Measurements from ENCODE around the gene PROM1. TPM values are rescaled to one million over a fixed set of nuclear protein-coding genes. Genes with fewer than 3 reads are reported as not detected.

The PROM1 gene
- total RNA-seq, 1 donor from 2014 or later, result 0.93 TPM

DNA sequence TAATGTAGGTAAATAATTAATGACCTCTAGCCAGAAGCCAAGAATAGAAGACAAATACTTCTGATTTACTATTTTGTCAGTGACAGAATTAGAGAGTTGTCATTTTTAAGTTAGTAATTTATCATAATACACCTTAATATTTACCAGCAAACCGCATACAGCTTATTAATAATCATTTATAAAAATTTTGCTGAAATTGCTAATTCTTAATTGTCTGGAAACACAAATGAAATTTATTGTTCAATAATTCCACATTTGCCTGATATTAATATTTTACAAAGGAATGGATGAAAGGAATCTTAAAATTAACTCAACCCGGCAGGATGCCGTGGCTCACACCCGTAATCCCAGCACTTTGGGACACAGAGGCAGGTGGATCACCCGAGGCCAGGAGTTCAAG, 44.7 kb downstream of the PROM1 start:
- no peaks in the 10 kb centered on the region for H3K27me3 ChIP-seq
- no peaks in the 10 kb centered on the region for H3K4me1 ChIP-seq
- ATAC-seq, result no peak
- no peaks in the 10 kb centered on the region for H3K9me3 ChIP-seq
- no peak overlapping the region for H3K4me3 ChIP-seq
- TF ChIP-seq, protein P1, sequence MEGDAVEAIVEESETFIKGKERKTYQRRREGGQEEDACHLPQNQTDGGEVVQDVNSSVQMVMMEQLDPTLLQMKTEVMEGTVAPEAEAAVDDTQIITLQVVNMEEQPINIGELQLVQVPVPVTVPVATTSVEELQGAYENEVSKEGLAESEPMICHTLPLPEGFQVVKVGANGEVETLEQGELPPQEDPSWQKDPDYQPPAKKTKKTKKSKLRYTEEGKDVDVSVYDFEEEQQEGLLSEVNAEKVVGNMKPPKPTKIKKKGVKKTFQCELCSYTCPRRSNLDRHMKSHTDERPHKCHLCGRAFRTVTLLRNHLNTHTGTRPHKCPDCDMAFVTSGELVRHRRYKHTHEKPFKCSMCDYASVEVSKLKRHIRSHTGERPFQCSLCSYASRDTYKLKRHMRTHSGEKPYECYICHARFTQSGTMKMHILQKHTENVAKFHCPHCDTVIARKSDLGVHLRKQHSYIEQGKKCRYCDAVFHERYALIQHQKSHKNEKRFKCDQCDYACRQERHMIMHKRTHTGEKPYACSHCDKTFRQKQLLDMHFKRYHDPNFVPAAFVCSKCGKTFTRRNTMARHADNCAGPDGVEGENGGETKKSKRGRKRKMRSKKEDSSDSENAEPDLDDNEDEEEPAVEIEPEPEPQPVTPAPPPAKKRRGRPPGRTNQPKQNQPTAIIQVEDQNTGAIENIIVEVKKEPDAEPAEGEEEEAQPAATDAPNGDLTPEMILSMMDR (IDR thresholded peaks at IDR 0.05), result no peak
- intact Hi-C loops (cut with DNase I), result no loop called here
- no peak overlapping the region for H3K27ac ChIP-seq
- no peaks in the 10 kb centered on the region for H3K36me3 ChIP-seq
- DNase-seq, result no peak

DNA sequence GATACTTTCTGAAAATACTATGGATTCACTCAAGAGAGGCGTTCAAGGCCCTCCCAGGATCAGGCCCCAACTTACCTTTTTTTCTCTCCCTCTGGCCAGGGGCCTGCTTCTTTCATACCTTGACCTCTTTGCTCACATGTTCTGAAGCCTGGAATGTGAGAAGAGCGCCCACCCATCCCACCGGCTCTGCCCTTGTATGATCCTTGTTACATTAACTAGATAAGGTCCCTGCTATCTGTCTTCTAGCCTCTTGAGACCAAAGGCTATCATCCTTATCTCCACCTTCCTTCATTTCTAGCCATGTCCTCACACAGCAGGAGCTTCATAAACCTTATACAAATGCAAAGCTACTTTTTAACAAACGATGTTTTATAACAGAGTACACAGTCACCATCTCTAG, 45.9 kb downstream of the PROM1 start:
- H3K27me3 ChIP-seq, result no peaks in the 10 kb centered on the region
- no peak for ATAC-seq
- intact Hi-C loops (cut with DNase I), result no loop called here
- no peak for DNase-seq
- no peak overlapping the region for H3K4me3 ChIP-seq
- H3K27ac ChIP-seq, result no peak overlapping the region
- TF ChIP-seq, protein P1 (IDR thresholded peaks at IDR 0.05), result no peak
- H3K9me3 ChIP-seq, result no peaks in the 10 kb centered on the region
- no peaks in the 10 kb centered on the region for H3K36me3 ChIP-seq
- H3K4me1 ChIP-seq, result peaks cover 4% of the 10 kb centered on the region

DNA sequence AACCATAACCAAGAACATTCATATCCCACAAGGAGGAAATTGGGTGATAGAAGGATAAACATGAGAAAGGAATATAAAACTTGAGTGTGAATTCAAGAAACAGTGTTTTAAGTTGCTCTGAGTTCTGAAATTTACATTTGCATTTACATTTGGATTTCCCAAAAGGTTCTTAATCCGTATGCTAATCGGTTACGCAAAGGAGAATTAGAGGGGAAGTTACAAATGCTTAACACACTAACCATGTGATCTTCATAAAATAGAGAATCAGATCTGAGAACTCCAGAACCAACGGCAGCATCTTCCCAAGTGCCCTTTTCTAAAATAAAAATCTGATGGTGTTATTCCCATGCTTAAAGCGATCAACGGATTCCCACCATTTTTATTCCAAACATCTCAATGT, 48.0 kb downstream of the PROM1 start:
- Histone ChIP-seq H3K4me3 (no peak overlapping the region), H3K27me3 (no peaks in the 10 kb centered on the region), H3K27ac (no peak overlapping the region), H3K36me3 (no peaks in the 10 kb centered on the region), H3K9me3 (no peaks in the 10 kb centered on the region), H3K4me1 (peaks cover 4% of the 10 kb centered on the region)
- DNase-seq (no peak), ATAC-seq (no peak)
- intact Hi-C loops (cut with DNase I), result no loop called here
- TF ChIP-seq, protein P1 (IDR thresholded peaks at IDR 0.05), result no peak

DNA sequence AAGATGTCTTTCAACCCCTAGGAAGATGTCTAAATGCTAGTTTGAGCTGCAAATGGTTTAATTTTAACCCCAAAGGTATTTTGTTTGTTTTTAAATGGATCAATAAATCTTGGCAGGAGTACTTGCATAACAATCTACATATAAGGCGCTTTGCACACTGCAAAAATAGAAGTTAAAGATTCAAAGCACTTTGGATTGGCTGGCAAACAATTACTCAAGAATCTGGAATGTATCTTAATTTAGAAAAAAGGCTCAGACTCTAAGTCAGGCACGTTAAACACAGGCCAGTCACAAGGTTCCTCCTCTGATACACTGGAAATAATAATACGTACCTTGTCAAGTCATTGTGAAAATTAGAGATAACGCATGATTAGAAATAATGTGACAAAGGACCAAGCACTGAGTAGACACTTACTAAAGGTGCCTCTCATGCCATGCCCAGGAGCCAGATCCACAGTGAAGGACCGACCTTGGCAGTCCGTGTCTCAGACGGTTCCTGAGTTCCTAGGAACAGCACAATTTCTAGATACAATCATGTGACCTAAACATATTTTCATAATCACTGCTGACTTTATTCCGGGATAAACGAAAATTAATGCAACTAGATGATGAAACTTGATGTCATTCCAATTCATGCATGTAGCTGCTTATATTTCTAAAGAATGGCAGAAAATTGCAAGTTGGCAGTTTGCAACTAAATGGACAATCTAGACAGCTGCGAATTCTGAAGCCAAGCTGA, 49.6 kb downstream of the PROM1 start:
- no peak overlapping the region for H3K4me3 ChIP-seq
- no peaks in the 10 kb centered on the region for H3K9me3 ChIP-seq
- H3K4me1 ChIP-seq, result peaks cover 4% of the 10 kb centered on the region
- intact Hi-C loops (cut with DNase I), result no loop called here
- H3K36me3 ChIP-seq, result no peaks in the 10 kb centered on the region
- H3K27me3 ChIP-seq, result no peaks in the 10 kb centered on the region
- TF ChIP-seq, protein P1 (IDR thresholded peaks at IDR 0.05), result no peak
- DNase-seq (no peak), ATAC-seq (peak; percentile 53)
- H3K27ac ChIP-seq, result no peak overlapping the region

DNA sequence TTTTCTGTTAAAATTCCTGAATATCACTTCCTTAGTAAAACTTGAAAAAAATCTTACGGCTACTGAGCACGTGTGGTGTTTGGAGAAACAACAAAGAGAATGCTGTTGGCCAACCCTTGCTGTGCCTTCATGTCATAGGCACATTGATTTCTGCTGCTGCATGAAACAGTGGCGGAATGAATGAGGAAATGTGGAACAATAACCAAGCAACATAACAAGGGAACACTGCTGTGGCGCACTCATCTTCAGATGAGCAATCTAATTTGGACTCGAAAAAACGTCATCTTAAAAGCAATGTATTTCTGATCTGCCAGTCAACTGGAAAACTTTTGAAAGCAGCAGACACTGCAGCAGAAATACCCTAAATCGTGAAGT, 51.4 kb downstream of the PROM1 start:
- Histone ChIP-seq H3K36me3 (no peaks in the 10 kb centered on the region), H3K27ac (no peak overlapping the region), H3K9me3 (no peaks in the 10 kb centered on the region), H3K4me1 (peaks cover 4% of the 10 kb centered on the region), H3K27me3 (no peaks in the 10 kb centered on the region), H3K4me3 (no peak overlapping the region)
- TF ChIP-seq, protein P1 (IDR thresholded peaks at IDR 0.05), result no peak
- ATAC-seq, result peak; percentile 29
- intact Hi-C loops (cut with DNase I), result no loop called here
- no peak for DNase-seq

All from upper lobe of right lung (tissue), 1 donor.